ENCODE measurements around the gene PSMD11. TPM values are rescaled to one million over a fixed set of nuclear protein-coding genes. Genes with fewer than 3 reads are reported as not detected.
A peak's percentile ranks its signal among the peaks of the same experiment; 100 is the strongest.
"Not testable (repeated sequence)": the region's sequence is repeated elsewhere in the genome, so short reads cannot be mapped to it uniquely, and the experiment has no call there.

The PSMD11 gene
- total RNA-seq, 1 donor from 2014 or later = 74.2 TPM

- TF ChIP-seq CTCF (IDR thresholded peaks at IDR 0.05; ENCODE audit: insufficient read depth, low read length, severe bottlenecking) = no peak
- H3K36me3 ChIP-seq (ENCODE audit: control insufficient read depth, insufficient read depth, low read length) = no peaks in the 10 kb centered on the region
- DNase-seq (ENCODE audit: low read depth) (no peak), FAIRE-seq (peak; percentile 13)
- no peaks in the 10 kb centered on the region for H3K27me3 ChIP-seq (ENCODE audit: control insufficient read depth, insufficient read depth, low read length)
- H3K4me3 ChIP-seq (ENCODE audit: low read depth, low read length) = no peak overlapping the region
These were observed 76.6 kb downstream of the PSMD11 start for GRCh38 chr17:32520737-32521404.

- no peak for DNase-seq (ENCODE audit: low read depth)
- Histone ChIP-seq H3K27me3 (ENCODE audit: control insufficient read depth, insufficient read depth, low read length) (no peaks in the 10 kb centered on the region), H3K36me3 (ENCODE audit: control insufficient read depth, insufficient read depth, low read length) (no peaks in the 10 kb centered on the region), H3K4me3 (ENCODE audit: low read depth, low read length) (no peak overlapping the region)
- no peak for TF ChIP-seq CTCF (IDR thresholded peaks at IDR 0.05; ENCODE audit: insufficient read depth, low read length, severe bottlenecking)
- no peak for FAIRE-seq
These were observed 78.8 kb downstream of the PSMD11 start for GRCh38 chr17:32523017-32523680.

- FAIRE-seq (no peak), DNase-seq (ENCODE audit: low read depth) (no peak)
- Histone ChIP-seq H3K36me3 (ENCODE audit: control insufficient read depth, insufficient read depth, low read length) (peaks cover under 1% of the 10 kb centered on the region), H3K27me3 (ENCODE audit: control insufficient read depth, insufficient read depth, low read length) (no peaks in the 10 kb centered on the region), H3K4me3 (ENCODE audit: low read depth, low read length) (no peak overlapping the region)
- TF ChIP-seq CTCF (IDR thresholded peaks at IDR 0.05; ENCODE audit: insufficient read depth, low read length, severe bottlenecking) = no peak
These were observed 79.7 kb downstream of the PSMD11 start for GRCh38 chr17:32523827-32524552.

- H3K4me3 ChIP-seq (ENCODE audit: low read depth, low read length); H3K36me3 ChIP-seq (ENCODE audit: control insufficient read depth, insufficient read depth, low read length); DNase-seq (ENCODE audit: low read depth); H3K27me3 ChIP-seq (ENCODE audit: control insufficient read depth, insufficient read depth, low read length); FAIRE-seq: not testable (repeated sequence)
These were observed 80.2 kb downstream of the PSMD11 start for GRCh38 chr17:32524553-32524880.

GRCh38 chr17:32525122-32525521 lies 80.8 kb downstream of the PSMD11 start:
- FAIRE-seq (no peak), DNase-seq (ENCODE audit: low read depth) (no peak)
- TF ChIP-seq CTCF (IDR thresholded peaks at IDR 0.05; ENCODE audit: insufficient read depth, low read length, severe bottlenecking) = no peak
- Histone ChIP-seq H3K36me3 (ENCODE audit: control insufficient read depth, insufficient read depth, low read length) (peaks cover 2% of the 10 kb centered on the region), H3K27me3 (ENCODE audit: control insufficient read depth, insufficient read depth, low read length) (no peaks in the 10 kb centered on the region), H3K4me3 (ENCODE audit: low read depth, low read length) (no peak overlapping the region)

GRCh38 chr17:32527146-32527545 lies 82.8 kb downstream of the PSMD11 start:
- DNase-seq (ENCODE audit: low read depth) (no peak), FAIRE-seq (peak; percentile 40)
- Histone ChIP-seq H3K36me3 (ENCODE audit: control insufficient read depth, insufficient read depth, low read length) (peaks cover 2% of the 10 kb centered on the region), H3K4me3 (ENCODE audit: low read depth, low read length) (no peak overlapping the region), H3K27me3 (ENCODE audit: control insufficient read depth, insufficient read depth, low read length) (no peaks in the 10 kb centered on the region)
- TF ChIP-seq CTCF (IDR thresholded peaks at IDR 0.05; ENCODE audit: insufficient read depth, low read length, severe bottlenecking) = no peak
